ENCODE results near the gene OR5AK2. TPM values are rescaled to one million over a fixed set of nuclear protein-coding genes. Genes with fewer than 3 reads are reported as not detected.

OR5AK2 gene
- total RNA-seq, 1 experiment from 2014 or later = not detected

Other genes starting within 250 kb of the OR5AK2 start
- not detected in 2 replicates for gene OR9G4, start 240.2 kb upstream of the OR5AK2 start, total RNA-seq (2014; rRNA removed; shearing (Covaris generic); ENCODE audit: low replicate concordance)
- not detected in 2 replicates for gene LRRC55, start 193.0 kb downstream of the OR5AK2 start, total RNA-seq (2014; rRNA removed; shearing (Covaris generic); ENCODE audit: low replicate concordance)
- gene APLNR, start 248.3 kb downstream of the OR5AK2 start, total RNA-seq (2014; rRNA removed; shearing (Covaris generic); ENCODE audit: low replicate concordance) = not detected in 2 replicates